ENCODE measurements around the gene KXD1.

The KXD1 gene

GRCh38 chr19:18610245-18610555 lies 52.5 kb downstream of the KXD1 start:
- WGBS, 2 experiments (ENCODE audit: insufficient coverage in 2 of 2), result 34 to 43% methylated on average over 3 of the region's 3 CpGs
- H3K4me1 ChIP-seq (ENCODE audit: control insufficient read depth, insufficient read depth, low read length, poor library complexity, severe bottlenecking), result peaks cover 51% of the 10 kb centered on the region
- H3K4me3 ChIP-seq (ENCODE audit: extremely low read depth, insufficient read depth, low read length, poor library complexity, severe bottlenecking), result no peak overlapping the region
- no peaks in the 10 kb centered on the region for H3K9me3 ChIP-seq (ENCODE audit: control insufficient read depth, low read length)
- no peak overlapping the region for H3K27ac ChIP-seq (ENCODE audit: low read depth, low read length, severe bottlenecking)
- H3K36me3 ChIP-seq (ENCODE audit: control insufficient read depth, insufficient read depth, low read length), result no peaks in the 10 kb centered on the region

- no peak overlapping the region for H3K27ac ChIP-seq (ENCODE audit: low read depth, low read length, severe bottlenecking)
- H3K9me3 ChIP-seq (ENCODE audit: control insufficient read depth, low read length), result no peaks in the 10 kb centered on the region
- WGBS, 2 experiments (ENCODE audit: insufficient coverage in 2 of 2), result 2 to 3% methylated on average over 20 to 30 of the region's 45 CpGs
- H3K4me1 ChIP-seq (ENCODE audit: control insufficient read depth, insufficient read depth, low read length, poor library complexity, severe bottlenecking), result peaks cover 45% of the 10 kb centered on the region
- no peak overlapping the region for H3K4me3 ChIP-seq (ENCODE audit: extremely low read depth, insufficient read depth, low read length, poor library complexity, severe bottlenecking)
- no peaks in the 10 kb centered on the region for H3K36me3 ChIP-seq (ENCODE audit: control insufficient read depth, insufficient read depth, low read length)
Measured at GRCh38 chr19:18610556-18611326, 53.1 kb downstream of the KXD1 start.

- Histone ChIP-seq H3K9me3 (ENCODE audit: control insufficient read depth, low read length) (no peaks in the 10 kb centered on the region), H3K4me1 (ENCODE audit: control insufficient read depth, insufficient read depth, low read length, poor library complexity, severe bottlenecking) (peaks cover 45% of the 10 kb centered on the region), H3K4me3 (ENCODE audit: extremely low read depth, insufficient read depth, low read length, poor library complexity, severe bottlenecking) (no peak overlapping the region), H3K36me3 (ENCODE audit: control insufficient read depth, insufficient read depth, low read length) (no peaks in the 10 kb centered on the region), H3K27ac (ENCODE audit: low read depth, low read length, severe bottlenecking) (no peak overlapping the region)
- 0 to 1% methylated on average over 37 to 47 of the region's 62 CpGs for WGBS, 2 experiments (ENCODE audit: insufficient coverage in 2 of 2)
Measured at GRCh38 chr19:18611327-18612050, 53.8 kb downstream of the KXD1 start.

DNA sequence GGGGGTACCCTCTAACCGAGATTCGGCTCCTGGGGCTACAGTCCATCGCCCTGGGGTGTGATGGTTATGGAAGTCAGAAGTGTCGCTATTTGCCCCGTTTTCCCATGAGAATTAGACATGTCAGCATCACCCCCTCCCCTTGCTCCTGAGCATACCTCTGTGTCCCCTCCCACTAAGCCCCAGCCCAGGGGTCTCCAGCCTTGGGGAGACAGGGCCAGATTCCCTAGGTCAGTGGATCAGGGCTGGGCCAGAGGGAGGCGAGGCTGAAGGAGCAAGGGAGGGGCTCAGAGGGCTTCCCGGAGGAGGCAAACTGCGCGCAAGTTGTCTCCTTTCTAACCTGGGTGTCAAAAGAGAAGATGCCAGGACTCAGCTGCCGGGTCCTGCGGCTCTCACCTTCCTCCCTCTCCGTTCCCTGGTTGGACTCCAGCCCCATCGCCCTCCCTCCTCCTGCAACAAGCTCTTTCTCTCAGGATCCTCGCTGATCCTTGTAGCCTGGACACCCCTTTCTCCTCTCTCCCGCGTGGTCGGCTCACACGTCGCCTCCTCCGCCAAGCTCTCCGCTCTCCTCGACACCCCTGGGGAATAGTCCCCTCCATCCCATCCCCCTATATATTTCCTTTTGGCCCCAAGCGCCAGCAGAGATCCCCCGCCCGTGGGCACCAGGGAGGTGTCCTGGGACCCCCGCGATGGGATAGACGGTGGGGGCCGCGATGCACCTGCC lies 54.5 kb downstream of the KXD1 start:
- no peaks in the 10 kb centered on the region for H3K9me3 ChIP-seq (ENCODE audit: control insufficient read depth, low read length)
- no peaks in the 10 kb centered on the region for H3K36me3 ChIP-seq (ENCODE audit: control insufficient read depth, insufficient read depth, low read length)
- 1 to 2% methylated on average over 18 to 25 of the region's 30 CpGs for WGBS, 2 experiments (ENCODE audit: insufficient coverage in 2 of 2)
- peaks cover 45% of the 10 kb centered on the region for H3K4me1 ChIP-seq (ENCODE audit: control insufficient read depth, insufficient read depth, low read length, poor library complexity, severe bottlenecking)
- peak overlapping the region; percentile 38 for H3K4me3 ChIP-seq (ENCODE audit: extremely low read depth, insufficient read depth, low read length, poor library complexity, severe bottlenecking)
- H3K27ac ChIP-seq (ENCODE audit: low read depth, low read length, severe bottlenecking), result no peak overlapping the region

- H3K36me3 ChIP-seq (ENCODE audit: control insufficient read depth, insufficient read depth, low read length), result no peaks in the 10 kb centered on the region
- H3K4me1 ChIP-seq (ENCODE audit: control insufficient read depth, insufficient read depth, low read length, poor library complexity, severe bottlenecking), result peaks cover 42% of the 10 kb centered on the region
- no peaks in the 10 kb centered on the region for H3K9me3 ChIP-seq (ENCODE audit: control insufficient read depth, low read length)
- no peak within 1 kb of the TSS for H3K27ac ChIP-seq (ENCODE audit: low read depth, low read length, severe bottlenecking)
- H3K4me3 ChIP-seq (ENCODE audit: extremely low read depth, insufficient read depth, low read length, poor library complexity, severe bottlenecking), result peak within 1 kb of the TSS; percentile 38
- WGBS, 2 experiments (ENCODE audit: insufficient coverage in 2 of 2), result 1% methylated on average over 48 to 58 of the region's 70 CpGs
Measured at GRCh38 chr19:18612772-18613588, 55.3 kb downstream of the KXD1 start, which contains the start of gene TMEM59L. TMEM59L (plus strand) TSS chr19:18612870; CDS start chr19:18612959, 89 bp downstream.

DNA sequence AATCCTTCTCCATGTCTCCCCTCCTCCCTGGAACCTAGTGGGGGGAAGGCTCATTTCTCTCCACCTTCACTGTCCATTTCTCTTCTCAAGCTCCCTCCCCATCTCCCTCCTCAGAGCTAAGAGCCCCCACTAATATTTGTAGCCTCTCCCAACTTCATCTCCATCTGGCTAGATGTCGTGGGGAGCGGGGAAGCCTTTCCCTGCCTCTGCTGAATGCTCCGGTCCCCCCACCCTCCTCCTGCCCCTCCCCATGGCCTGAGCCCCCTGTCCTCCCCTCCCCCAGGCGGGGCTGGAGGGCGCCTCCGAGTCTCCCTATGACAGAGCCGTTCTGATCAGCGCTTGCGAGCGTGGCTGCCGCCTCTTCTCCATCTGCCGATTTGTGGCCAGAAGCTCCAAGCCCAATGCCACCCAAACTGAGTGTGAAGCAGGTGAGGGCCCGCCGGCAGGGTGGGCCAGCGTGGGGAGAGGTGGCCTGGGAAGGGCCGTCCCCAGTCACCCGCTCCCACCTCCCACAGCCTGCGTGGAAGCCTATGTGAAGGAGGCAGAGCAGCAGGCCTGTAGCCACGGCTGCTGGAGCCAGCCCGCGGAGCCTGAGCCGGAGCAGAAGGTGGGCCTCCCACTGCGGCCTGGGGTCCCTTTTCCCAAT lies 56.0 kb downstream of the KXD1 start:
- H3K9me3 ChIP-seq (ENCODE audit: control insufficient read depth, low read length), result no peaks in the 10 kb centered on the region
- 19 to 24% methylated on average over 11 to 18 of the region's 23 CpGs for WGBS, 2 experiments (ENCODE audit: insufficient coverage in 2 of 2)
- H3K4me3 ChIP-seq (ENCODE audit: extremely low read depth, insufficient read depth, low read length, poor library complexity, severe bottlenecking), result no peak overlapping the region
- H3K27ac ChIP-seq (ENCODE audit: low read depth, low read length, severe bottlenecking), result no peak overlapping the region
- peaks cover 36% of the 10 kb centered on the region for H3K4me1 ChIP-seq (ENCODE audit: control insufficient read depth, insufficient read depth, low read length, poor library complexity, severe bottlenecking)
- no peaks in the 10 kb centered on the region for H3K36me3 ChIP-seq (ENCODE audit: control insufficient read depth, insufficient read depth, low read length)

GRCh38 chr19:18616023-18616422 lies 58.4 kb downstream of the KXD1 start:
- H3K27ac ChIP-seq (ENCODE audit: low read depth, low read length, severe bottlenecking), result no peak overlapping the region
- H3K4me1 ChIP-seq (ENCODE audit: control insufficient read depth, insufficient read depth, low read length, poor library complexity, severe bottlenecking), result peaks cover 27% of the 10 kb centered on the region
- WGBS, 2 experiments (ENCODE audit: insufficient coverage in 2 of 2), result 94 to 100% methylated on average over 2 to 3 of the region's 3 CpGs
- no peaks in the 10 kb centered on the region for H3K9me3 ChIP-seq (ENCODE audit: control insufficient read depth, low read length)
- H3K4me3 ChIP-seq (ENCODE audit: extremely low read depth, insufficient read depth, low read length, poor library complexity, severe bottlenecking), result no peak overlapping the region
- H3K36me3 ChIP-seq (ENCODE audit: control insufficient read depth, insufficient read depth, low read length), result no peaks in the 10 kb centered on the region

GRCh38 chr19:18617562-18617961 lies 59.9 kb downstream of the KXD1 start:
- no peaks in the 10 kb centered on the region for H3K36me3 ChIP-seq (ENCODE audit: control insufficient read depth, insufficient read depth, low read length)
- no peak overlapping the region for H3K4me3 ChIP-seq (ENCODE audit: extremely low read depth, insufficient read depth, low read length, poor library complexity, severe bottlenecking)
- no peaks in the 10 kb centered on the region for H3K9me3 ChIP-seq (ENCODE audit: control insufficient read depth, low read length)
- no peak overlapping the region for H3K27ac ChIP-seq (ENCODE audit: low read depth, low read length, severe bottlenecking)
- peaks cover 14% of the 10 kb centered on the region for H3K4me1 ChIP-seq (ENCODE audit: control insufficient read depth, insufficient read depth, low read length, poor library complexity, severe bottlenecking)

- 94 to 100% methylated on average over 4 to 6 of the region's 13 CpGs for WGBS, 2 experiments (ENCODE audit: insufficient coverage in 2 of 2)
- no peak overlapping the region for H3K4me3 ChIP-seq (ENCODE audit: extremely low read depth, insufficient read depth, low read length, poor library complexity, severe bottlenecking)
- H3K27ac ChIP-seq (ENCODE audit: low read depth, low read length, severe bottlenecking), result no peak overlapping the region
- no peaks in the 10 kb centered on the region for H3K9me3 ChIP-seq (ENCODE audit: control insufficient read depth, low read length)
- H3K4me1 ChIP-seq (ENCODE audit: control insufficient read depth, insufficient read depth, low read length, poor library complexity, severe bottlenecking), result peaks cover 8% of the 10 kb centered on the region
- H3K36me3 ChIP-seq (ENCODE audit: control insufficient read depth, insufficient read depth, low read length), result no peaks in the 10 kb centered on the region
Measured at GRCh38 chr19:18618236-18618635, 60.6 kb downstream of the KXD1 start.
